RWPE2 (cell line): Measurements from ENCODE around the gene BRD4.

Experiments used
- ATAC-seq: fragments of 200-7000 bp; cut with Tn5 transposase; 3 replicates; pipeline ENCODE4 v1.9.1; 2021; ENCODE audit warnings: low read depth
- DNase-seq: peaks from one replicate; pipeline ENCODE4 v3.0.0-alpha.2; 2020; ENCODE audit warnings: low spot score
- H3K27ac ChIP-seq: fragments of 450-650 bp; 2 replicates; pipeline ENCODE4 v1.5.1; 2017; ENCODE audit warnings: mild to moderate bottlenecking; ENCODE audit not compliant: poor library complexity, severe bottlenecking
- H3K27me3 ChIP-seq: fragments of 250-450 bp; sonication (Bioruptor Pico); 2 replicates; pipeline ENCODE4 v1.5.1; 2021; ENCODE audit warnings: mild to moderate bottlenecking, moderate library complexity; ENCODE audit not compliant: insufficient read depth, poor library complexity, severe bottlenecking
- H3K36me3 ChIP-seq: fragments of 250-450 bp; sonication (Bioruptor Pico); 2 replicates; pipeline ENCODE4 v1.5.1; 2020; ENCODE audit warnings: low read depth, mild to moderate bottlenecking, moderate library complexity
- H3K4me1 ChIP-seq: fragments of 250-450 bp; sonication (Bioruptor Pico); 2 replicates; pipeline ENCODE4 v1.5.1; 2021; ENCODE audit warnings: mild to moderate bottlenecking, moderate library complexity; ENCODE audit not compliant: insufficient read depth, poor library complexity, severe bottlenecking
- H3K4me3 ChIP-seq: fragments of 250-450 bp; sonication (Bioruptor Pico); 2 replicates; pipeline ENCODE4 v1.5.1; 2021; ENCODE audit warnings: mild to moderate bottlenecking, moderate library complexity; ENCODE audit not compliant: severe bottlenecking
- H3K9me3 ChIP-seq: fragments of 250-450 bp; sonication (Bioruptor Pico); 2 replicates; pipeline ENCODE4 v1.5.1; 2021; ENCODE audit warnings: mild to moderate bottlenecking, moderate library complexity; ENCODE audit not compliant: severe bottlenecking
- CTCF ChIP-seq: fragments of 450-650 bp; IDR thresholded peaks from one replicate; pipeline ENCODE4 v1.5.1; 2017; ENCODE audit warnings: mild to moderate bottlenecking, moderate library complexity; ENCODE audit not compliant: poor library complexity, severe bottlenecking

Gene BRD4

GRCh38 chr19:15264061-15264932 lies 68.0 kb downstream of the BRD4 start:
- Histone ChIP-seq H3K36me3 (peaks cover 96% of the 10 kb centered on the region), H3K27ac (no peak overlapping the region)
- ATAC-seq = 0 out of 3 replicates have a peak, but pooled peaks have one; percentile 40

GRCh38 chr19:15263361-15263985 lies 68.9 kb downstream of the BRD4 start:
- ATAC-seq (no peak), DNase-seq (no peak)
- H3K4me1 ChIP-seq = no peaks in the 10 kb centered on the region
- H3K36me3 ChIP-seq = peaks cover 96% of the 10 kb centered on the region
- H3K9me3 ChIP-seq = no peaks in the 10 kb centered on the region
- H3K27me3 ChIP-seq = no peaks in the 10 kb centered on the region
- no peak overlapping the region for H3K27ac ChIP-seq
- H3K4me3 ChIP-seq = no peak overlapping the region
- TF ChIP-seq CTCF = no peak

More at GRCh38 chr19:15264061-15264932, 68.0 kb downstream of the BRD4 start:
- Histone ChIP-seq H3K4me1 (no peaks in the 10 kb centered on the region), H3K9me3 (no peaks in the 10 kb centered on the region), H3K4me3 (no peak overlapping the region), H3K27me3 (no peaks in the 10 kb centered on the region)
- DNase-seq = no peak
- TF ChIP-seq CTCF = peak; percentile 61

GRCh38 chr19:15262011-15262410 lies 70.3 kb downstream of the BRD4 start:
- DNase-seq (no peak), ATAC-seq (no peak)
- Histone ChIP-seq H3K9me3 (no peaks in the 10 kb centered on the region), H3K27ac (no peak overlapping the region), H3K4me3 (no peak overlapping the region), H3K27me3 (no peaks in the 10 kb centered on the region), H3K36me3 (peaks cover 96% of the 10 kb centered on the region), H3K4me1 (no peaks in the 10 kb centered on the region)
- TF ChIP-seq CTCF = no peak

GRCh38 chr19:15260939-15261338 lies 71.4 kb downstream of the BRD4 start:
- H3K36me3 ChIP-seq = peaks cover 98% of the 10 kb centered on the region
- peak; percentile 42 for TF ChIP-seq CTCF

More at GRCh38 chr19:15260939-15261338, 71.4 kb downstream of the BRD4 start:
- no peaks in the 10 kb centered on the region for H3K9me3 ChIP-seq
- no peak overlapping the region for H3K4me3 ChIP-seq
- H3K27me3 ChIP-seq = no peaks in the 10 kb centered on the region
- H3K4me1 ChIP-seq = no peaks in the 10 kb centered on the region
- ATAC-seq (no peak), DNase-seq (no peak)
- H3K27ac ChIP-seq = no peak overlapping the region
